MM.1S (cell line): ENCODE results near the gene GFPT2.

Experiments
- DNase-seq: peaks from one replicate; pipeline ENCODE4 v3.0.0-alpha.2; 2015
- H2AFZ ChIP-seq: fragments of 300-600 bp; sonication (generic); 2 replicates; pipeline ENCODE4 v1.6.0; 2016; ENCODE audit warnings: antibody characterized with exemption, low read length
- H3F3A ChIP-seq: fragments of 300-600 bp; sonication (generic); 2 replicates; pipeline ENCODE4 v1.6.1; 2016; ENCODE audit warnings: mild to moderate bottlenecking, antibody characterized with exemption, low read length, moderate library complexity, mixed read lengths; ENCODE audit not compliant: insufficient read depth
- H3K27ac ChIP-seq: fragments of 300-600 bp; sonication (generic); 2 replicates; pipeline ENCODE4 v1.5.1; 2016; ENCODE audit warnings: mild to moderate bottlenecking, low read length
- H3K27me3 ChIP-seq: fragments of 300-600 bp; sonication (generic); replicated peaks from 2 replicates; pipeline ENCODE4 v1.6.0; 2016; ENCODE audit warnings: low read length; ENCODE audit not compliant: insufficient read depth
- H3K36me3 ChIP-seq: fragments of 300-600 bp; sonication (generic); replicated peaks from 2 replicates; pipeline ENCODE4 v1.6.1; 2016; ENCODE audit warnings: mild to moderate bottlenecking, low read length, mixed read lengths; ENCODE audit not compliant: insufficient read depth
- H3K4me1 ChIP-seq: fragments of 300-600 bp; sonication (generic); 2 replicates; pipeline ENCODE4 v1.6.1; 2016; ENCODE audit warnings: low read length, mixed read lengths
- H3K4me2 ChIP-seq: fragments of 300-600 bp; sonication (generic); 2 replicates; pipeline ENCODE4 v1.6.0; 2016; ENCODE audit warnings: low read depth, low read length
- H3K4me3 ChIP-seq: fragments of 300-600 bp; sonication (generic); 2 replicates; pipeline ENCODE4 v1.5.1; 2016; ENCODE audit warnings: low read length, mixed read lengths
- H3K79me2 ChIP-seq: fragments of 300-600 bp; sonication (generic); 2 replicates; pipeline ENCODE4 v1.6.1; 2016; ENCODE audit warnings: mixed run types, low read length, mixed read lengths
- H3K9ac ChIP-seq: fragments of 300-600 bp; sonication (generic); 2 replicates; pipeline ENCODE4 v1.6.1; 2016; ENCODE audit warnings: low read length, mixed read lengths
- H3K9me2 ChIP-seq: fragments of 300-600 bp; sonication (generic); replicated peaks from 2 replicates; pipeline ENCODE4 v1.6.1; 2016; ENCODE audit warnings: mild to moderate bottlenecking, low read length, mixed read lengths; ENCODE audit not compliant: insufficient read depth
- H3K9me3 ChIP-seq: fragments of 300-600 bp; sonication (generic); replicated peaks from 2 replicates; pipeline ENCODE4 v1.6.1; 2016; ENCODE audit warnings: mild to moderate bottlenecking, low read length, mixed read lengths; ENCODE audit not compliant: insufficient read depth
- H4K20me1 ChIP-seq: fragments of 300-600 bp; sonication (generic); 2 replicates; pipeline ENCODE4 v1.6.1; 2016; ENCODE audit warnings: mild to moderate bottlenecking, low read length, moderate library complexity, mixed read lengths; ENCODE audit not compliant: insufficient read depth
- CTCF ChIP-seq: fragments of 300-600 bp; sonication (generic); IDR thresholded peaks from 2 replicates; pipeline ENCODE4 v1.5.1; 2016; ENCODE audit warnings: antibody characterized with exemption, low read length, mixed read lengths
- EZH2 ChIP-seq: fragments of 300-600 bp; sonication (generic); optimal IDR thresholded peaks from 2 replicates; pipeline ENCODE3; 2017; ENCODE audit warnings: low read depth, mild to moderate bottlenecking, antibody characterized with exemption, low read length, mixed read lengths
- EZH2phosphoT487 ChIP-seq: fragments of 300-600 bp; sonication (generic); IDR thresholded peaks from 2 replicates; pipeline ENCODE4 v1.6.1; 2018; ENCODE audit warnings: antibody characterized with exemption, low read length

Gene GFPT2

GRCh38 chr5:180259260-180259611 lies 93.9 kb downstream of the GFPT2 start:
- no peak for TF ChIP-seq EZH2phosphoT487
- TF ChIP-seq EZH2, result no peak
- no peak for TF ChIP-seq CTCF
- H3K9me3 ChIP-seq, result no peaks in the 10 kb centered on the region; the same call in 1 of the 2 replicates
- peaks cover 24% of the 10 kb centered on the region for H3K36me3 ChIP-seq
- H4K20me1 ChIP-seq, result no peaks in the 10 kb centered on the region
- H3F3A ChIP-seq, result no peaks in the 10 kb centered on the region
- no peak for DNase-seq
- no peak overlapping the region for H2AFZ ChIP-seq
- no peaks in the 10 kb centered on the region for H3K4me1 ChIP-seq
- no peaks in the 10 kb centered on the region for H3K9me2 ChIP-seq
- no peak overlapping the region for H3K4me2 ChIP-seq
- H3K27me3 ChIP-seq, result no peaks in the 10 kb centered on the region
- H3K27ac ChIP-seq, result no peak overlapping the region
- no peak overlapping the region for H3K4me3 ChIP-seq
- H3K79me2 ChIP-seq, result no peaks in the 10 kb centered on the region
- no peak overlapping the region for H3K9ac ChIP-seq

GRCh38 chr5:180253036-180253824 lies 99.9 kb downstream of the GFPT2 start:
- no peak overlapping the region for H3K27ac ChIP-seq
- H3K36me3 ChIP-seq, result no peaks in the 10 kb centered on the region; the same call in 1 of the 2 replicates
- H3K27me3 ChIP-seq, result no peaks in the 10 kb centered on the region
- H3K9me2 ChIP-seq, result no peaks in the 10 kb centered on the region
- no peak overlapping the region for H2AFZ ChIP-seq
- no peaks in the 10 kb centered on the region for H3K4me1 ChIP-seq
- H3K4me3 ChIP-seq, result no peak overlapping the region
- no peak overlapping the region for H3K4me2 ChIP-seq
- no peaks in the 10 kb centered on the region for H3K9me3 ChIP-seq
- H3F3A ChIP-seq, result no peaks in the 10 kb centered on the region
- no peaks in the 10 kb centered on the region for H4K20me1 ChIP-seq
- no peak overlapping the region for H3K9ac ChIP-seq
- TF ChIP-seq CTCF, result no peak
- TF ChIP-seq EZH2, result no peak
- TF ChIP-seq EZH2phosphoT487, result no peak
- no peaks in the 10 kb centered on the region for H3K79me2 ChIP-seq
- no peak for DNase-seq

GRCh38 chr5:180251887-180252286 lies 101.2 kb downstream of the GFPT2 start:
- TF ChIP-seq CTCF (no peak), EZH2 (no peak), EZH2phosphoT487 (no peak)
- Histone ChIP-seq H3K9me2 (no peaks in the 10 kb centered on the region), H4K20me1 (no peaks in the 10 kb centered on the region), H3K4me3 (no peak overlapping the region), H3K9me3 (no peaks in the 10 kb centered on the region), H3K27me3 (no peaks in the 10 kb centered on the region), H3K4me1 (no peaks in the 10 kb centered on the region), H3K9ac (no peak overlapping the region), H3K36me3 (no peaks in the 10 kb centered on the region; the same call in 1 of the 2 replicates), H3K79me2 (no peaks in the 10 kb centered on the region), H3F3A (no peaks in the 10 kb centered on the region), H2AFZ (no peak overlapping the region), H3K4me2 (no peak overlapping the region), H3K27ac (no peak overlapping the region)
- DNase-seq, result no peak
